ENCODE results near the gene CCL1. TPM values are rescaled to one million over a fixed set of nuclear protein-coding genes. Genes with fewer than 3 reads are reported as not detected.

The CCL1 gene
- polyA plus RNA-seq, 1 of the 3 experiments (the other 2 are of a cell fraction), result not detected

DNA sequence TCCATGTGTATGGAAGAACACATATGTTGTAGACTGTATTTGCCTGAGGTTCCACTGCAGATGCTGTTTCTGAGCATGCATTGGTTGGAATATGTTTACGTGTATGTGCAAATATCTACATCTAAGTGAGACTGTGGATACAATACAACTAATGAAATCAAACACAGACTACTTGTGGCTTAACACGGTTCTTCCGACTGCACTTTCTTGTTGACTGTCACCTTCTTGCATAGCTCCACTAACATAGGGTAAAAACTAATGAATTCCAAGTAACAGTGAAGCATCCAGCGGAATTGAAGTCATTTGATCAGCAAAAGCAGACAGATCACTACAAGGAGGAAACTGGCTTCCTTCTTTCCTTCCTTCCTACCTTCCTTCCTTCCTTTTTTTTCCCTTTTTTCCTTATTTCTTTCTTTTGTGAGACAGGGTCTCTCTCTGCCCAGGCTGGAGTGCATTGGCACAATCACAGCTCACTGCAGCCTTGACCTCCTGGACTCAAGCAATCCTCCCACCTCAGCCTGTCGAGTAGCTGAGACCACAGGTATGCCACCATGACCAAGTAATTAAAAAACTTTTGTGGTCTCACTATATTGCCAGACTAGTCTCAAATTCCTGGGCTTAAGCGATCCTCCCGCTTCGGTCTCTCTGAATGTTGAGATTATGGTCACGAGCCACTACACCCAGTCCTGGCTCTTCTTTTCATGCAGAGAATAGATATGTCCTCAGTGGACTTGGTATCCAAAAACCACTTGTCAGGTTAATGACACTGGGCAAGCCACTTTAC is 22.0 kb upstream of the CCL1 start:
- ChIA-PET POLR2A (no interaction called here), CTCF (interaction anchor here (6.9 kb wide), 1 partner anchor 24 kb away, joined by 38 read pairs; no protein-coding TSS in a partner anchor)
- Histone ChIP-seq H4K20me1 (ENCODE audit: insufficient read depth) (no peaks in the 10 kb centered on the region), H3K4me1 (ENCODE audit: control insufficient read depth in 1 of 2, insufficient read depth in 2 of 2, low read depth in 1 of 2, low read length in 1 of 2) (peaks cover 0 to 3% of the 10 kb centered on the region in 2 experiments; a peak in 1 of 4 replicates), H2AFZ (ENCODE audit: low read depth) (no peak overlapping the region), H3K9ac (no peak overlapping the region), H3K36me3 (replicated peaks in 1 of 2; ENCODE audit: control insufficient read depth in 1 of 2, insufficient read depth in 2 of 2, low read length in 1 of 2) (no peaks in the 10 kb centered on the region), H3K9me2 (no peaks in the 10 kb centered on the region), H3K4me3 (ENCODE audit: low read depth in 2 of 2, low read length in 1 of 2) (no peak overlapping the region), H3F3A (replicated peaks; ENCODE audit: insufficient read depth) (no peaks in the 10 kb centered on the region), H3K79me2 (ENCODE audit: insufficient read depth) (no peaks in the 10 kb centered on the region), H3K27ac (ENCODE audit: low read depth in 2 of 2, low read length in 1 of 2) (no peak overlapping the region), H3K9me3 (no peaks in the 10 kb centered on the region), H3K27me3 (ENCODE audit: insufficient read depth) (no peaks in the 10 kb centered on the region), H3K4me2 (no peak overlapping the region)
- 41% methylated on average over 9 of the region's 9 CpGs for WGBS (ENCODE audit: low lambda C conversion rate)
- TF ChIP-seq, protein P1, sequence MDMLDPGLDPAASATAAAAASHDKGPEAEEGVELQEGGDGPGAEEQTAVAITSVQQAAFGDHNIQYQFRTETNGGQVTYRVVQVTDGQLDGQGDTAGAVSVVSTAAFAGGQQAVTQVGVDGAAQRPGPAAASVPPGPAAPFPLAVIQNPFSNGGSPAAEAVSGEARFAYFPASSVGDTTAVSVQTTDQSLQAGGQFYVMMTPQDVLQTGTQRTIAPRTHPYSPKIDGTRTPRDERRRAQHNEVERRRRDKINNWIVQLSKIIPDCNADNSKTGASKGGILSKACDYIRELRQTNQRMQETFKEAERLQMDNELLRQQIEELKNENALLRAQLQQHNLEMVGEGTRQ (IDR thresholded peaks at IDR 0.05; ENCODE audit: borderline replicate concordance, low read depth, low read length), result no peak
- TF ChIP-seq ELF1 (IDR thresholded peaks at IDR 0.05), result no peak
- DNase-seq, result no peak

DNA sequence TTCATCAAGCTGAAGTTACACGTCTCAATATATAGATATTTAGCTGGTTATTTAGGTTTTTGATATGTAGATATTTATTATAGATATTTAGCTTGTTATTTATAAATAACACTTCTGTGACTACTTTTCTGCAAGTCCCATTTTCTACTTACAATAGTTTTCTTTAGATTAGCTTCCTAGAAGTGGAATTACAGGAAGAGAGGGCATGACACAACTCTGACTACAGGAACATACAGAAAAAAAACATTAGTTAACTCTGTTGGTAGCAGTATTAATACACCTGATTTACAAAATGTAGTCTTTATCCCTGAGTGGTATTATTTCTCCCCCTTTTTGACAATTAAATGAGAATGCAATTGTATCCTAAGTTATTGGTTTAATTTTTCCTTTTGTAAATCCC is 21.2 kb upstream of the CCL1 start:
- no peaks in the 10 kb centered on the region for H3K9me2 ChIP-seq
- no peak for TF ChIP-seq NRF1 (IDR thresholded peaks at IDR 0.05; ENCODE audit: low read depth, low read length)
- no peak for TF ChIP-seq POLR2AphosphoS5 (IDR thresholded peaks at IDR 0.05; ENCODE audit: low read depth, low read length)
- TF ChIP-seq FOSL2 (IDR thresholded peaks at IDR 0.05; ENCODE audit: borderline replicate concordance, low read depth), result no peak
- TF ChIP-seq GATA2 (CRISPR knock-in tag; IDR thresholded peaks at IDR 0.05), result no peak
- TF ChIP-seq, protein P2, sequence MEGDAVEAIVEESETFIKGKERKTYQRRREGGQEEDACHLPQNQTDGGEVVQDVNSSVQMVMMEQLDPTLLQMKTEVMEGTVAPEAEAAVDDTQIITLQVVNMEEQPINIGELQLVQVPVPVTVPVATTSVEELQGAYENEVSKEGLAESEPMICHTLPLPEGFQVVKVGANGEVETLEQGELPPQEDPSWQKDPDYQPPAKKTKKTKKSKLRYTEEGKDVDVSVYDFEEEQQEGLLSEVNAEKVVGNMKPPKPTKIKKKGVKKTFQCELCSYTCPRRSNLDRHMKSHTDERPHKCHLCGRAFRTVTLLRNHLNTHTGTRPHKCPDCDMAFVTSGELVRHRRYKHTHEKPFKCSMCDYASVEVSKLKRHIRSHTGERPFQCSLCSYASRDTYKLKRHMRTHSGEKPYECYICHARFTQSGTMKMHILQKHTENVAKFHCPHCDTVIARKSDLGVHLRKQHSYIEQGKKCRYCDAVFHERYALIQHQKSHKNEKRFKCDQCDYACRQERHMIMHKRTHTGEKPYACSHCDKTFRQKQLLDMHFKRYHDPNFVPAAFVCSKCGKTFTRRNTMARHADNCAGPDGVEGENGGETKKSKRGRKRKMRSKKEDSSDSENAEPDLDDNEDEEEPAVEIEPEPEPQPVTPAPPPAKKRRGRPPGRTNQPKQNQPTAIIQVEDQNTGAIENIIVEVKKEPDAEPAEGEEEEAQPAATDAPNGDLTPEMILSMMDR (IDR thresholded peaks at IDR 0.05), result no peak
- TF ChIP-seq, protein P3, sequence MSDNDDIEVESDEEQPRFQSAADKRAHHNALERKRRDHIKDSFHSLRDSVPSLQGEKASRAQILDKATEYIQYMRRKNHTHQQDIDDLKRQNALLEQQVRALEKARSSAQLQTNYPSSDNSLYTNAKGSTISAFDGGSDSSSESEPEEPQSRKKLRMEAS (IDR thresholded peaks at IDR 0.05; ENCODE audit: low read depth), result no peak
- TF ChIP-seq TAF1 (IDR thresholded peaks at IDR 0.05; ENCODE audit: borderline replicate concordance, low read depth, low read length), result no peak
- no peak for TF ChIP-seq FOXM1 (IDR thresholded peaks at IDR 0.05; ENCODE audit: low read depth)
- TF ChIP-seq TEAD4 (IDR thresholded peaks at IDR 0.05; ENCODE audit: borderline replicate concordance, insufficient read depth), result no peak
- no peak for TF ChIP-seq EZH2phosphoT487 (IDR thresholded peaks at IDR 0.05; ENCODE audit: borderline replicate concordance, low read depth)
- TF ChIP-seq RFX5 (IDR thresholded peaks at IDR 0.05; ENCODE audit: low read length), result no peak
- no peak for TF ChIP-seq CHD2 (IDR thresholded peaks at IDR 0.05; ENCODE audit: low read length, partially characterized antibody)
- TF ChIP-seq EP300 (IDR thresholded peaks at IDR 0.05; ENCODE audit: borderline replicate concordance in 1 of 2, low read depth in 1 of 2, low read length in 1 of 2), result no peak
- no peak for TF ChIP-seq SIN3A (IDR thresholded peaks at IDR 0.05; ENCODE audit: borderline replicate concordance, low read depth, low read length)
- no peak for TF ChIP-seq YY1 (IDR thresholded peaks at IDR 0.05; ENCODE audit: low read depth)
- no peak for TF ChIP-seq ELF1 (IDR thresholded peaks at IDR 0.05)
- no peaks in the 10 kb centered on the region for H3K79me2 ChIP-seq (ENCODE audit: insufficient read depth)
- ChIA-PET POLR2A (no interaction called here), CTCF (interaction anchor here (0.7 to 6.9 kb wide), 3 partner anchors 8 to 757 kb away, joined by 3 to 38 read pairs (median 4); no protein-coding TSS in a partner anchor)
- H3K9ac ChIP-seq, result no peak overlapping the region
- H3K4me1 ChIP-seq (ENCODE audit: control insufficient read depth in 1 of 2, insufficient read depth in 2 of 2, low read depth in 1 of 2, low read length in 1 of 2), result peaks cover 0 to 3% of the 10 kb centered on the region in 2 experiments; a peak in 1 of 4 replicates
- no peaks in the 10 kb centered on the region for H4K20me1 ChIP-seq (ENCODE audit: insufficient read depth)
- H2AFZ ChIP-seq (ENCODE audit: low read depth), result no peak overlapping the region
- H3K27ac ChIP-seq (ENCODE audit: low read depth in 2 of 2, low read length in 1 of 2), result no peak overlapping the region
- no peak for DNase-seq
- no peaks in the 10 kb centered on the region for H3K9me3 ChIP-seq
- 9% methylated on average over 1 of the region's 1 CpG for WGBS (ENCODE audit: low lambda C conversion rate)
- H3K27me3 ChIP-seq (ENCODE audit: insufficient read depth), result no peaks in the 10 kb centered on the region
- H3F3A ChIP-seq (replicated peaks; ENCODE audit: insufficient read depth), result no peaks in the 10 kb centered on the region
- H3K36me3 ChIP-seq (replicated peaks in 1 of 2; ENCODE audit: control insufficient read depth in 1 of 2, insufficient read depth in 2 of 2, low read length in 1 of 2), result no peaks in the 10 kb centered on the region
- no peak overlapping the region for H3K4me3 ChIP-seq (ENCODE audit: low read depth in 2 of 2, low read length in 1 of 2)
- H3K4me2 ChIP-seq, result no peak overlapping the region

Data from SK-N-SH (cell line).